HepG2 (cell line): Measurements from ENCODE around the gene THRA. TPM values are rescaled to one million over a fixed set of nuclear protein-coding genes. Genes with fewer than 3 reads are reported as not detected.
A peak's percentile ranks its signal among the peaks of the same experiment; 100 is the strongest.

Experiments used
- ATAC-seq: fragments of 200-7000 bp; cut with Tn5 transposase; 3 replicates; pipeline ENCODE4 v1.9.1; 2020; ENCODE audit warnings: mild to moderate bottlenecking, moderate library complexity
- BruUV-seq: library from RNA; stranded (reverse); fragments of 400-500 nt; replicated peaks from 2 replicates; lab custom pipeline; 2021; lab: Mats Ljungman, UMichigan
- CTCF ChIA-PET: fragments of 300-600 bp; formaldehyde crosslinking; extraction: SDS; loops from one replicate; lab custom pipeline; 2021; ENCODE audit warnings: low total read pairs, inconsistent platforms, low intra/inter-chr PET ratio; lab: Yijun Ruan, JAX
- POLR2A ChIA-PET: fragments of 350-600 bp; sonication (Branson Sonifier 250); formaldehyde crosslinking; loops from one replicate; lab custom pipeline; 2020; ENCODE audit warnings: antibody characterized with exemption, inconsistent platforms; lab: Yijun Ruan, JAX
- DNase-seq: peaks from one replicate; pipeline ENCODE4 v3.0.0-alpha.2; 2015; ENCODE audit warnings: low spot score
- FAIRE-seq: peaks from 3 replicates; lab custom pipeline; 2011; peaks lifted over from hg19 to GRCh38; lab: Jason Lieb, UNC
- H2AFZ ChIP-seq: one replicate; pipeline ENCODE4 v1.6.1; 2011; ENCODE audit warnings: low read length, inconsistent platforms
- H3K27ac ChIP-seq: fragments of 300-600 bp; 3 replicates; pipeline ENCODE4 v1.8.0; 2011; ENCODE audit warnings: mixed run types, mild to moderate bottlenecking, mixed read lengths, low read length, inconsistent platforms; ENCODE audit not compliant: insufficient read depth; ENCODE audit errors: extremely low read length
- H3K27me3 ChIP-seq, 2 experiments: fragments of 200-600 bp in 1 of 2; 2 replicates in 1 of 2; 3 replicates in 1 of 2; pipeline versions ENCODE4 v1.6.0 to v1.8.0; 2011; ENCODE audit warnings: low read length in 2 of 2, mild to moderate bottlenecking in 2 of 2, moderate library complexity in 2 of 2, inconsistent platforms in 1 of 2; ENCODE audit not compliant: insufficient read depth in 2 of 2, control insufficient read depth in 1 of 2
- H3K36me3 ChIP-seq, 2 experiments: fragments of 200-600 bp in 1 of 2; replicated peaks in 1 of 2; 2 replicates in 1 of 2; 3 replicates in 1 of 2; pipeline versions ENCODE4 v1.5.1 to v1.8.0; 2011; ENCODE audit warnings: low read length in 2 of 2, inconsistent platforms in 1 of 2; ENCODE audit not compliant: insufficient read depth in 2 of 2, control insufficient read depth in 1 of 2
- H3K4me1 ChIP-seq: 2 replicates; pipeline ENCODE4 v1.5.1; 2012; ENCODE audit warnings: low read length, inconsistent platforms; ENCODE audit not compliant: insufficient read depth
- H3K4me2 ChIP-seq: 2 replicates; pipeline ENCODE4 v1.6.0; 2011; ENCODE audit warnings: low read depth, low read length, inconsistent platforms
- H3K4me3 ChIP-seq, 3 experiments: fragments of 200-600 bp in 1 of 3; sonication (generic), shearing (Covaris generic) in 1 of 3; replicated peaks in 1 of 3; 2 replicates each; pipeline ENCODE4 v1.5.1; 2011 to 2016; ENCODE audit warnings: low read length in 3 of 3, inconsistent platforms in 2 of 3, low read depth in 2 of 3, mild to moderate bottlenecking in 2 of 3, control low read depth in 1 of 3, mixed read lengths in 1 of 3; ENCODE audit not compliant: insufficient read depth in 1 of 3
- H3K79me2 ChIP-seq: one replicate; pipeline ENCODE4 v1.6.1; 2011; ENCODE audit warnings: low read length, inconsistent platforms; ENCODE audit not compliant: insufficient read depth
- H3K9ac ChIP-seq: 2 replicates; pipeline ENCODE4 v1.6.0; 2011; ENCODE audit warnings: mild to moderate bottlenecking, low read depth, low read length, inconsistent platforms; ENCODE audit not compliant: insufficient read depth
- H3K9me3 ChIP-seq: 2 replicates; pipeline ENCODE4 v1.5.1; 2012; ENCODE audit warnings: mild to moderate bottlenecking, low read length
- H4K20me1 ChIP-seq: 2 replicates; pipeline ENCODE4 v1.6.0; 2011; ENCODE audit warnings: inconsistent platforms, mild to moderate bottlenecking, low read length, moderate library complexity; ENCODE audit not compliant: insufficient read depth
- CENPT ChIP-seq: sonication (generic); formaldehyde crosslinking; IDR thresholded peaks from 2 replicates; pipeline ENCODE4 v1.8.0; 2022; ENCODE audit warnings: low read depth, mild to moderate bottlenecking, moderate library complexity, missing genetic modification reagents
- ETV6 ChIP-seq: sonication (generic); formaldehyde crosslinking; conservative IDR thresholded peaks from 2 replicates; pipeline ENCODE4 v1.4.0; 2020; ENCODE audit warnings: missing genetic modification reagents
- HHEX ChIP-seq: IDR thresholded peaks from 2 replicates; pipeline ENCODE4 v1.6.1; 2016; ENCODE audit warnings: control low read depth
- KDM3A ChIP-seq: IDR thresholded peaks from 2 replicates; pipeline ENCODE4 v1.6.1; 2018; ENCODE audit warnings: low read depth, missing compliant biosample characterization
- MIER2 ChIP-seq: IDR thresholded peaks from 2 replicates; pipeline ENCODE4 v1.6.1; 2016; ENCODE audit warnings: missing biosample characterization, missing genetic modification reagents
- MNT ChIP-seq: fragments of 450-650 bp; IDR thresholded peaks from 2 replicates; pipeline ENCODE4 v1.6.1; 2016
- RFX3 ChIP-seq: IDR thresholded peaks from 2 replicates; pipeline ENCODE4 v1.6.1; 2016; ENCODE audit warnings: missing biosample characterization, missing genetic modification reagents
- ZBTB7B ChIP-seq: sonication (generic); formaldehyde crosslinking; IDR thresholded peaks from 2 replicates; pipeline ENCODE4 v1.4.0; 2020; ENCODE audit warnings: missing genetic modification reagents
- ZNF3 ChIP-seq: IDR thresholded peaks from 2 replicates; pipeline ENCODE4 v1.7.0; 2017; ENCODE audit warnings: inconsistent platforms
- ZNF496 ChIP-seq: sonication (generic); formaldehyde crosslinking; IDR thresholded peaks from 2 replicates; pipeline ENCODE4 v1.8.1; 2023; ENCODE audit warnings: mild to moderate bottlenecking, moderate library complexity, missing genetic modification reagents; ENCODE audit not compliant: insufficient replicate concordance
- ZNF784 ChIP-seq: sonication (generic); formaldehyde crosslinking; IDR thresholded peaks from 2 replicates; pipeline ENCODE4 v1.5.1; 2020; ENCODE audit warnings: missing genetic modification reagents, mild to moderate bottlenecking, borderline replicate concordance
- WGBS: methylation state at CpG from one replicate; pipeline ENCODE4 v1.1.6; 2017; ENCODE audit warnings: low lambda C conversion rate; 5-methylcytosine and 5-hydroxymethylcytosine counted together
- in situ Hi-C: cut with HindIII; loops from 2 replicates; pipeline ENCODE4 v1.10.0; 2017; ENCODE audit warnings: low pct_unique_long_range_greater_than_20kb; ENCODE audit not compliant: extremely low pct_ligation_motif_present
- intact Hi-C: fragments of 100-400 bp; cut with micrococcal nuclease; formaldehyde crosslinking; loops from one replicate; pipeline ENCODE4 v1.10.0; 2022; ENCODE audit not compliant: unreplicated experiment
- polyA plus RNA-seq, 8 experiments: library from polyadenylated mRNA; depleted of rRNA in 3 of 8; stranded (reverse) in 7 of 8; unstranded in 1 of 8; fragments of >200 nt; fragmentation: Illumina TruSeq in 4 of 8; extraction: Trizol in 4 of 8; gene quantifications; 2 replicates each; pipeline versions ENCODE4 v1.2.1 to v1.2.3, GENCODE V29; 2011 to 2016; ENCODE audit warnings: low read depth in 4 of 8, missing spikeins in 1 of 8, mixed read lengths in 1 of 8; ENCODE audit not compliant: insufficient read depth in 1 of 8
- total RNA-seq, 5 experiments: library from RNA; depleted of rRNA; stranded (reverse); fragments of >200 nt; fragmentation: Illumina TruSeq; extraction: Trizol; gene quantifications; 2 replicates each; pipeline ENCODE4 v1.2.3, GENCODE V29; 2016; ENCODE audit warnings: low read depth in 1 of 5

The THRA gene
- total and polyA plus RNA-seq, 2 of the 13 experiments (the other 11 are each of a cell fraction or from before 2014, with no cell fraction given): 8.0 to 9.9 TPM

GRCh38 chr17:40104594-40105486 lies 42.1 kb downstream of the THRA start:
- no peaks in the 10 kb centered on the region for H3K36me3 ChIP-seq
- H3K27me3 ChIP-seq: peaks cover 0 to 9% of the 10 kb centered on the region in 2 experiments; a peak in 1 of 5 replicates
- intact Hi-C loops (loop anchor here (5.0 to 10.0 kb wide), 2 partner anchors 180 to 1353 kb away; partner anchors contain the start of genes LRRC3C, ORMDL3 and PSMB3), in situ Hi-C loops (no loop called here)
- H3K27ac ChIP-seq: no peak overlapping the region
- WGBS: 44% methylated on average over 3 of the region's 3 CpGs
- CTCF ChIA-PET: no interaction called here
- H4K20me1 ChIP-seq: no peaks in the 10 kb centered on the region
- POLR2A ChIA-PET: interaction anchor here (1.7 to 7.4 kb wide), 3 partner anchors 16 to 35 kb away, joined by 5 to 134 read pairs (median 22); partner anchors contain the start of genes CASC3 and MSL1
- H3K9ac ChIP-seq: no peak overlapping the region
- H3K4me3 ChIP-seq: no peak overlapping the region
- FAIRE-seq (no peak), ATAC-seq (no peak), DNase-seq (no peak)
- no peak overlapping the region for H2AFZ ChIP-seq
- no TSS peak for BruUV-seq
- peaks cover 100% of the 10 kb centered on the region for H3K4me1 ChIP-seq
- peaks cover 3% of the 10 kb centered on the region for H3K79me2 ChIP-seq
- H3K4me2 ChIP-seq: no peak overlapping the region
- H3K9me3 ChIP-seq: no peaks in the 10 kb centered on the region
- 0 out of 2 replicates have a peak, but pooled peaks have one; percentile 48 for TF ChIP-seq ZNF3
- TF ChIP-seq ZBTB7B (CRISPR knock-in tag): no peak
- no peak for TF ChIP-seq ZNF496 (CRISPR knock-in tag)
- no peak for TF ChIP-seq KDM3A
- no peak for TF ChIP-seq HHEX (CRISPR knock-in tag)
- TF ChIP-seq CENPT: no peak
- TF ChIP-seq MIER2 (CRISPR knock-in tag): no peak
- no peak for TF ChIP-seq ZNF784 (CRISPR knock-in tag)
- peak; percentile 15; the same call in 1 of the 2 replicates for TF ChIP-seq MNT
- TF ChIP-seq RFX3 (CRISPR knock-in tag): no peak
- no peak for TF ChIP-seq ETV6 (CRISPR knock-in tag)
